IMR-90 (cell line): ENCODE measurements around the gene FKBP4. TPM values are rescaled to one million over a fixed set of nuclear protein-coding genes. Genes with fewer than 3 reads are reported as not detected.
A peak's percentile ranks its signal among the peaks of the same experiment; 100 is the strongest.

Source experiments
- ATAC-seq: fragments of 200-7000 bp; cut with Tn5 transposase; 2 replicates; pipeline ENCODE4 v1.9.1; 2020; ENCODE audit warnings: low read depth, mild to moderate bottlenecking, moderate library complexity
- BruUV-seq: library from RNA; stranded (reverse); fragments of 400-500 nt; replicated peaks from 2 replicates; lab custom pipeline; 2021; lab: Mats Ljungman, UMichigan
- CTCF ChIA-PET: fragments of 300-600 bp; formaldehyde crosslinking; extraction: SDS; loops from one replicate; lab custom pipeline; 2021; ENCODE audit warnings: antibody characterized with exemption; lab: Yijun Ruan, JAX
- POLR2A ChIA-PET: fragments of 300-600 bp; sonication (Branson Sonifier 250); formaldehyde crosslinking; loops from one replicate; lab custom pipeline; 2022; ENCODE audit warnings: antibody characterized with exemption; ENCODE audit not compliant: unreplicated experiment; lab: Charles Lee
- DNase-seq: peaks from one replicate; pipeline ENCODE4 v3.0.0; 2013
- H2AFZ ChIP-seq: replicated peaks from 2 replicates; pipeline ENCODE3; 2013; ENCODE audit warnings: low read length, mild to moderate bottlenecking; ENCODE audit not compliant: poor library complexity
- H2AK5ac ChIP-seq: 2 replicates; pipeline ENCODE4 v1.6.1; 2013; ENCODE audit warnings: low read depth, low read length, inconsistent platforms
- H2AK9ac ChIP-seq: replicated peaks from 2 replicates; pipeline ENCODE3; 2013; ENCODE audit warnings: mild to moderate bottlenecking, low read depth, low read length, moderate library complexity; ENCODE audit not compliant: poor library complexity
- H2BK120ac ChIP-seq: 2 replicates; pipeline ENCODE4 v1.6.1; 2013; ENCODE audit warnings: low read depth, low read length, inconsistent platforms
- H2BK15ac ChIP-seq: 3 replicates; pipeline ENCODE4 v1.6.1; 2013; ENCODE audit warnings: low read depth, low read length, inconsistent platforms
- H2BK20ac ChIP-seq: 2 replicates; pipeline ENCODE4 v1.6.1; 2013; ENCODE audit warnings: low read depth, mild to moderate bottlenecking, inconsistent platforms, low read length, moderate library complexity
- H2BK5ac ChIP-seq: 2 replicates; pipeline ENCODE4 v1.6.1; 2013; ENCODE audit warnings: mild to moderate bottlenecking, low read depth, low read length, inconsistent platforms; ENCODE audit not compliant: poor library complexity, severe bottlenecking
- H3K14ac ChIP-seq: replicated peaks from 2 replicates; pipeline ENCODE4 v1.6.1; 2013; ENCODE audit warnings: low read depth, low read length, inconsistent platforms
- H3K18ac ChIP-seq: 2 replicates; pipeline ENCODE4 v1.6.1; 2013; ENCODE audit warnings: low read depth, low read length, control low read depth
- H3K23ac ChIP-seq: 2 replicates; pipeline ENCODE4 v1.6.1; 2013; ENCODE audit warnings: low read depth, low read length, inconsistent platforms
- H3K27ac ChIP-seq: 2 replicates; pipeline ENCODE4 v1.5.1; 2013; ENCODE audit warnings: mild to moderate bottlenecking, control low read depth, low read length; ENCODE audit not compliant: insufficient read depth
- H3K27me3 ChIP-seq: 2 replicates; pipeline ENCODE4 v1.6.1; 2013; ENCODE audit warnings: low read length; ENCODE audit not compliant: control insufficient read depth, insufficient read depth
- H3K36me3 ChIP-seq: 2 replicates; pipeline ENCODE4 v1.6.1; 2013; ENCODE audit warnings: low read length, mixed read lengths; ENCODE audit not compliant: control insufficient read depth, insufficient read depth
- H3K4ac ChIP-seq: 2 replicates; pipeline ENCODE4 v1.6.1; 2013; ENCODE audit warnings: low read depth, low read length, inconsistent platforms
- H3K4me1 ChIP-seq: 2 replicates; pipeline ENCODE4 v1.6.1; 2013; ENCODE audit warnings: low read length, mixed read lengths; ENCODE audit not compliant: control insufficient read depth, insufficient read depth
- H3K4me2 ChIP-seq: 2 replicates; pipeline ENCODE4 v1.6.1; 2013; ENCODE audit warnings: low read depth, mild to moderate bottlenecking, control low read depth, low read length, moderate library complexity
- H3K4me3 ChIP-seq: 2 replicates; pipeline ENCODE4 v1.5.1; 2013; ENCODE audit warnings: low read depth, mild to moderate bottlenecking, control low read depth, low read length, moderate library complexity; ENCODE audit not compliant: insufficient read depth
- H3K56ac ChIP-seq: 2 replicates; pipeline ENCODE4 v1.6.1; 2013; ENCODE audit warnings: low read length, inconsistent platforms; ENCODE audit not compliant: insufficient read depth; ENCODE audit errors: extremely low read depth
- H3K79me1 ChIP-seq, 2 experiments: 2 replicates each; pipeline ENCODE4 v1.6.1; 2013; ENCODE audit warnings: low read length in 2 of 2, inconsistent platforms in 1 of 2, low read depth in 1 of 2
- H3K9ac ChIP-seq: 2 replicates; pipeline ENCODE4 v1.6.1; 2013; ENCODE audit warnings: low read depth, low read length, control low read depth
- H3K9me1 ChIP-seq: 2 replicates; pipeline ENCODE4 v1.6.1; 2013; ENCODE audit warnings: low read length, inconsistent platforms; ENCODE audit not compliant: insufficient read depth
- H3K9me3 ChIP-seq: 2 replicates; pipeline ENCODE4 v1.6.1; 2013; ENCODE audit warnings: low read length; ENCODE audit not compliant: control insufficient read depth, insufficient read depth
- H4K20me1 ChIP-seq: 2 replicates; pipeline ENCODE4 v1.6.1; 2013; ENCODE audit warnings: low read length, inconsistent platforms; ENCODE audit not compliant: insufficient read depth
- H4K5ac ChIP-seq: 2 replicates; pipeline ENCODE4 v1.6.1; 2013; ENCODE audit warnings: mild to moderate bottlenecking, low read depth, low read length, control low read depth
- H4K8ac ChIP-seq, 2 experiments: 2 replicates each; pipeline ENCODE4 v1.6.1; 2013; ENCODE audit warnings: low read depth in 2 of 2, low read length in 2 of 2, control low read depth in 1 of 2, inconsistent platforms in 1 of 2
- H4K91ac ChIP-seq: 2 replicates; pipeline ENCODE4 v1.6.1; 2013; ENCODE audit warnings: low read depth, low read length, inconsistent platforms; ENCODE audit not compliant: insufficient read depth
- BHLHE40 ChIP-seq: fragments of 150-350 bp; IDR thresholded peaks from 2 replicates; pipeline ENCODE4 v1.6.1; 2016; ENCODE audit warnings: mild to moderate bottlenecking, low read depth, low read length
- CEBPB ChIP-seq: IDR thresholded peaks from 2 replicates; pipeline ENCODE4 v1.6.1; 2012; ENCODE audit warnings: low read depth, low read length, improper control_type of control experiment
- CHD1 ChIP-seq: IDR thresholded peaks from 2 replicates; pipeline ENCODE4 v1.6.1; 2012; ENCODE audit warnings: low read depth, low read length, improper control_type of control experiment
- MAZ ChIP-seq: IDR thresholded peaks from 2 replicates; pipeline ENCODE4 v1.6.1; 2012; ENCODE audit warnings: low read depth, mild to moderate bottlenecking, low read length, improper control_type of control experiment, moderate library complexity, borderline replicate concordance
- MXI1 ChIP-seq: IDR thresholded peaks from 2 replicates; pipeline ENCODE4 v1.6.1; 2012; ENCODE audit warnings: low read depth, mild to moderate bottlenecking, low read length, moderate library complexity, borderline replicate concordance
- RAD21 ChIP-seq: IDR thresholded peaks from 2 replicates; pipeline ENCODE4 v1.6.1; 2012; ENCODE audit warnings: low read length, improper control_type of control experiment
- RCOR1 ChIP-seq: IDR thresholded peaks from 2 replicates; pipeline ENCODE4 v1.6.1; 2012; ENCODE audit warnings: mild to moderate bottlenecking, low read length, improper control_type of control experiment; ENCODE audit not compliant: insufficient replicate concordance
- RFX5 ChIP-seq: IDR thresholded peaks from 2 replicates; pipeline ENCODE4 v1.8.0; 2012; ENCODE audit warnings: low read depth, mild to moderate bottlenecking, low read length, moderate library complexity
- USF2 ChIP-seq: fragments of 150-350 bp; IDR thresholded peaks from 2 replicates; pipeline ENCODE4 v1.6.1; 2017; ENCODE audit warnings: mild to moderate bottlenecking, antibody characterized with exemption, low read length, low read depth
- WGBS, 2 experiments: methylation state at CpG; one replicate each; pipeline versions ENCODE4 v1.1.5 to v1.1.7; 2013; ENCODE audit warnings: missing lambda C conversion rate in 2 of 2; ENCODE audit not compliant: insufficient read length in 1 of 2; ENCODE audit errors: extremely low coverage in 2 of 2; 5-methylcytosine and 5-hydroxymethylcytosine counted together
- dilution Hi-C: fragments of 300-500 bp; cut with HindIII; formaldehyde crosslinking; loops from one replicate; pipeline ENCODE4 v1.14.3; 2018; ENCODE audit warnings: low sequenced_read_pairs; ENCODE audit not compliant: unreplicated experiment
- in situ Hi-C: fragments of 300-500 bp; cut with MboI; formaldehyde crosslinking; loops from 3 replicates; pipeline ENCODE4 v1.14.3; 2019; ENCODE audit warnings: low sequenced_read_pairs, inconsistent platforms, mixed read lengths
- intact Hi-C: fragments of 100-400 bp; cut with micrococcal nuclease; formaldehyde crosslinking; loops from 2 replicates; pipeline ENCODE4 v1.10.0; 2022
- polyA plus RNA-seq, 3 experiments: library from polyadenylated mRNA; depleted of rRNA; stranded (reverse); fragments of >200 nt; gene quantifications; 2 replicates each; pipeline ENCODE4 v1.2.3, GENCODE V29; 2012; ENCODE audit warnings: low replicate concordance in 1 of 3
- total RNA-seq: library from RNA; depleted of rRNA; stranded (reverse); fragments of >200 nt; gene quantifications from 2 replicates; pipeline ENCODE4 v1.2.3, GENCODE V29; 2012
- TF ChIP-seq, protein P1 (sequence below): conservative IDR thresholded peaks from 2 replicates; pipeline ENCODE4 v1.5.1; 2012; ENCODE audit warnings: mild to moderate bottlenecking, low read depth, low read length, improper control_type of control experiment
- TF ChIP-seq, protein P2 (sequence below): fragments of 150-350 bp; IDR thresholded peaks from 2 replicates; pipeline ENCODE4 v1.6.1; 2016; ENCODE audit warnings: low read depth, mild to moderate bottlenecking, low read length, moderate library complexity, borderline replicate concordance

The FKBP4 gene
- total and polyA plus RNA-seq, 2 of the 4 experiments (the other 2 are of a cell fraction), result 35.7 to 36.0 TPM

GRCh38 chr12:2745655-2746054 lies 49.1 kb upstream of the FKBP4 start:
- Histone ChIP-seq H3K4me3 (no peak overlapping the region), H3K18ac (no peak overlapping the region), H3K23ac (no peak overlapping the region), H3K9me3 (no peaks in the 10 kb centered on the region), H3K79me1 (no peaks in the 10 kb centered on the region), H4K91ac (no peak overlapping the region), H3K27me3 (peaks cover 18% of the 10 kb centered on the region), H2AK5ac (no peak overlapping the region), H2BK5ac (no peak overlapping the region), H4K20me1 (no peaks in the 10 kb centered on the region), H2AFZ (no peak overlapping the region), H2BK120ac (no peak overlapping the region), H3K9ac (no peak overlapping the region), H3K4me2 (no peak overlapping the region), H2BK15ac (no peak overlapping the region), H3K14ac (no peak overlapping the region), H2AK9ac (no peak overlapping the region), H3K9me1 (no peaks in the 10 kb centered on the region; the same call in 1 of the 2 replicates), H4K8ac (no peak overlapping the region), H2BK20ac (no peak overlapping the region), H3K27ac (no peak overlapping the region), H3K4me1 (no peaks in the 10 kb centered on the region), H4K5ac (no peak overlapping the region), H3K4ac (no peak overlapping the region), H3K56ac (no peak overlapping the region), H3K36me3 (no peaks in the 10 kb centered on the region)
- POLR2A ChIA-PET, result no interaction called here
- ATAC-seq, result no peak
- peak; percentile 4 for DNase-seq
- intact Hi-C loops (no loop called here), dilution Hi-C loops (no loop called here), in situ Hi-C loops (no loop called here)
- no TSS peak for BruUV-seq
- TF ChIP-seq RFX5 (no peak), CHD1 (no peak), RAD21 (no peak), USF2 (no peak), MXI1 (no peak), BHLHE40 (no peak), MAZ (no peak), RCOR1 (no peak), CEBPB (no peak)
- TF ChIP-seq, protein P1, sequence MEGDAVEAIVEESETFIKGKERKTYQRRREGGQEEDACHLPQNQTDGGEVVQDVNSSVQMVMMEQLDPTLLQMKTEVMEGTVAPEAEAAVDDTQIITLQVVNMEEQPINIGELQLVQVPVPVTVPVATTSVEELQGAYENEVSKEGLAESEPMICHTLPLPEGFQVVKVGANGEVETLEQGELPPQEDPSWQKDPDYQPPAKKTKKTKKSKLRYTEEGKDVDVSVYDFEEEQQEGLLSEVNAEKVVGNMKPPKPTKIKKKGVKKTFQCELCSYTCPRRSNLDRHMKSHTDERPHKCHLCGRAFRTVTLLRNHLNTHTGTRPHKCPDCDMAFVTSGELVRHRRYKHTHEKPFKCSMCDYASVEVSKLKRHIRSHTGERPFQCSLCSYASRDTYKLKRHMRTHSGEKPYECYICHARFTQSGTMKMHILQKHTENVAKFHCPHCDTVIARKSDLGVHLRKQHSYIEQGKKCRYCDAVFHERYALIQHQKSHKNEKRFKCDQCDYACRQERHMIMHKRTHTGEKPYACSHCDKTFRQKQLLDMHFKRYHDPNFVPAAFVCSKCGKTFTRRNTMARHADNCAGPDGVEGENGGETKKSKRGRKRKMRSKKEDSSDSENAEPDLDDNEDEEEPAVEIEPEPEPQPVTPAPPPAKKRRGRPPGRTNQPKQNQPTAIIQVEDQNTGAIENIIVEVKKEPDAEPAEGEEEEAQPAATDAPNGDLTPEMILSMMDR, result no peak
- TF ChIP-seq, protein P2, sequence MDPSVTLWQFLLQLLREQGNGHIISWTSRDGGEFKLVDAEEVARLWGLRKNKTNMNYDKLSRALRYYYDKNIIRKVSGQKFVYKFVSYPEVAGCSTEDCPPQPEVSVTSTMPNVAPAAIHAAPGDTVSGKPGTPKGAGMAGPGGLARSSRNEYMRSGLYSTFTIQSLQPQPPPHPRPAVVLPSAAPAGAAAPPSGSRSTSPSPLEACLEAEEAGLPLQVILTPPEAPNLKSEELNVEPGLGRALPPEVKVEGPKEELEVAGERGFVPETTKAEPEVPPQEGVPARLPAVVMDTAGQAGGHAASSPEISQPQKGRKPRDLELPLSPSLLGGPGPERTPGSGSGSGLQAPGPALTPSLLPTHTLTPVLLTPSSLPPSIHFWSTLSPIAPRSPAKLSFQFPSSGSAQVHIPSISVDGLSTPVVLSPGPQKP, result no peak
- no CpG with 5 or more reads among the region's 2 CpGs for WGBS, 2 experiments
- CTCF ChIA-PET, result no interaction called here
